Measurements from ENCODE around the gene LCN12. TPM values are rescaled to one million over a fixed set of nuclear protein-coding genes. Genes with fewer than 3 reads are reported as not detected.

The LCN12 gene
- total RNA-seq, 6 experiments from 2014 or later: 0.14 to 0.31 TPM; not detected in 4

DNA sequence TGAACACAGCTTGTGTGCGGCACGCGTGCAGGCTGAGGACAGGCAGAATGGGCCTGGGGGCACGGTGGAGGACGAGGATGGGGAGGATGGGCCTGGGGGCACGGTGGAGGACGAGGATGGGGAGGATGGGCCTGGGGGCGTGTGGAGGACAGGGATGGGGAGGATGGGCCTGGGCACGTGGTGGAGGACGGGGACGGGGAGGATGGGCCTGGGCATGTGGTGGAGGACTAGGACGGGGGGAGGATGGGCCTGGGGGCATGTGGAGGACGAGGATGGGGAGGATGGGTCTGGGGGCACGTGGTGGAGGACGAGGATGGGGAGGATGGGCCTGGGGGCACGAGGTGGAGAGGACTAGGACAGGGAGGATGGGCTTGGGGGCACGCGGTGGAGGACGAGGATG is 29.5 kb upstream of the LCN12 start:
- no peak overlapping the region for H3K4me3 Mint-ChIP-seq
- TF ChIP-seq, protein P1, sequence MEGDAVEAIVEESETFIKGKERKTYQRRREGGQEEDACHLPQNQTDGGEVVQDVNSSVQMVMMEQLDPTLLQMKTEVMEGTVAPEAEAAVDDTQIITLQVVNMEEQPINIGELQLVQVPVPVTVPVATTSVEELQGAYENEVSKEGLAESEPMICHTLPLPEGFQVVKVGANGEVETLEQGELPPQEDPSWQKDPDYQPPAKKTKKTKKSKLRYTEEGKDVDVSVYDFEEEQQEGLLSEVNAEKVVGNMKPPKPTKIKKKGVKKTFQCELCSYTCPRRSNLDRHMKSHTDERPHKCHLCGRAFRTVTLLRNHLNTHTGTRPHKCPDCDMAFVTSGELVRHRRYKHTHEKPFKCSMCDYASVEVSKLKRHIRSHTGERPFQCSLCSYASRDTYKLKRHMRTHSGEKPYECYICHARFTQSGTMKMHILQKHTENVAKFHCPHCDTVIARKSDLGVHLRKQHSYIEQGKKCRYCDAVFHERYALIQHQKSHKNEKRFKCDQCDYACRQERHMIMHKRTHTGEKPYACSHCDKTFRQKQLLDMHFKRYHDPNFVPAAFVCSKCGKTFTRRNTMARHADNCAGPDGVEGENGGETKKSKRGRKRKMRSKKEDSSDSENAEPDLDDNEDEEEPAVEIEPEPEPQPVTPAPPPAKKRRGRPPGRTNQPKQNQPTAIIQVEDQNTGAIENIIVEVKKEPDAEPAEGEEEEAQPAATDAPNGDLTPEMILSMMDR (IDR thresholded peaks at IDR 0.05): no peak
- peaks cover 4% of the 10 kb centered on the region; the same call in 1 of the 2 replicates for H3K36me3 Mint-ChIP-seq (ENCODE audit: low read depth)
- H3K27me3 Mint-ChIP-seq (ENCODE audit: insufficient read depth): peaks cover 3% of the 10 kb centered on the region; the same call in 1 of the 2 replicates
- H3K4me1 Mint-ChIP-seq (ENCODE audit: low read depth): peaks cover 2% of the 10 kb centered on the region
- no peak for DNase-seq
- no peaks in the 10 kb centered on the region for H3K9me3 Mint-ChIP-seq
- H3K27ac Mint-ChIP-seq: no peak overlapping the region

DNA sequence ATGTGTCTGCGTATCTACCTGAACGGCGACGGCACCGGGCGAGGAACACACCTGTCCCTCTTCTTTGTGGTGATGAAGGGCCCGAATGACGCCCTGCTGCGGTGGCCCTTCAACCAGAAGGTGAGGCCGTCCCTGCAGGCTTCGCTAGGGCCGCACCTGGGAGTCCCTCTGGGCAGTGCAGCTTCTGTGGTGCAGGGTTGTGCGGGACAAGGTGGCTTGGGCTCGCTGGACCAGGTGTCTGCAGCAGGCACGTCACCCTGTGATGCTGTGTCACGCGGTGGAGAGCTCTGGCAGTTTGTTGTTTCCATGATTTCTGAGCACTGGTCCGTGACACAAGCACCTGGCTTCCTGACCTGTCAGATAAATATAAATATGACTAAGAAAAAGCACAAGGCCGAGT is 28.2 kb upstream of the LCN12 start:
- Mint-ChIP-seq H3K36me3 (ENCODE audit: low read depth) (peaks cover 11% of the 10 kb centered on the region; the same call in 1 of the 2 replicates), H3K4me3 (no peak overlapping the region), H3K9me3 (no peaks in the 10 kb centered on the region), H3K27me3 (ENCODE audit: insufficient read depth) (peaks cover 3% of the 10 kb centered on the region; the same call in 1 of the 2 replicates), H3K27ac (no peak overlapping the region), H3K4me1 (ENCODE audit: low read depth) (peaks cover 9% of the 10 kb centered on the region)
- TF ChIP-seq, protein P1 (IDR thresholded peaks at IDR 0.05): no peak
- no peak for DNase-seq

DNA sequence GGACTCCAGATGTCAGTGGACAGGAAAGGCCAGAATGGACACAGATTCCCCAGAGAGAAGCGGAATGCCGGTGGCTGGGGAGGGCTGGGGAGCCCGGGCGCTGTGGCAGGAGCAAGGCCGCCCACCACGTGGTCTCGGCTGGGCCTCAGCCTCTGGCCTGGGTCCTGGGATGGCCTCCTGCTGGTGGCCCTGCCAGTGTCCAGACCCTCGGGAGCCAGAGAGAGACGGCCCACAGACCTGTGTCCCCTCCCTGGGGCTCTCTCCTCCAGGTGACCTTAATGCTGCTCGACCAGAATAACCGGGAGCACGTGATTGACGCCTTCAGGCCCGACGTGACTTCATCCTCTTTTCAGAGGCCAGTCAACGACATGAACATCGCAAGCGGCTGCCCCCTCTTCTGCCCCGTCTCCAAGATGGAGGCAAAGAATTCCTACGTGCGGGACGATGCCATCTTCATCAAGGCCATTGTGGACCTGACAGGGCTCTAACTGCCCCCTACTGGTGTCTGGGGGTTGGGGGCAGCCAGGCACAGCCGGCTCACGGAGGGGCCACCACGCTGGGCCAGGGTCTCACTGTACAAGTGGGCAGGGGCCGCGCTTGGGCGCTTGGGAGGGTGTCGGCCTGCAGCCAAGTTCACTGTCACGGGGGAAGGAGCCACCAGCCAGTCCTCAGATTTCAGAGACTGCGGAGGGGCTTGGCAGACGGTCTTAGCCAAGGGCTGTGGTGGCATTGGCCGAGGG is 26.5 kb upstream of the LCN12 start:
- no peak for DNase-seq
- Mint-ChIP-seq H3K4me1 (ENCODE audit: low read depth) (peaks cover 9% of the 10 kb centered on the region), H3K9me3 (no peaks in the 10 kb centered on the region), H3K27ac (no peak overlapping the region), H3K4me3 (no peak overlapping the region), H3K36me3 (ENCODE audit: low read depth) (peaks cover 13% of the 10 kb centered on the region; the same call in 1 of the 2 replicates), H3K27me3 (ENCODE audit: insufficient read depth) (peaks cover 3% of the 10 kb centered on the region; the same call in 1 of the 2 replicates)
- TF ChIP-seq, protein P1 (IDR thresholded peaks at IDR 0.05): peak; percentile 21; the same call in 1 of the 2 replicates

DNA sequence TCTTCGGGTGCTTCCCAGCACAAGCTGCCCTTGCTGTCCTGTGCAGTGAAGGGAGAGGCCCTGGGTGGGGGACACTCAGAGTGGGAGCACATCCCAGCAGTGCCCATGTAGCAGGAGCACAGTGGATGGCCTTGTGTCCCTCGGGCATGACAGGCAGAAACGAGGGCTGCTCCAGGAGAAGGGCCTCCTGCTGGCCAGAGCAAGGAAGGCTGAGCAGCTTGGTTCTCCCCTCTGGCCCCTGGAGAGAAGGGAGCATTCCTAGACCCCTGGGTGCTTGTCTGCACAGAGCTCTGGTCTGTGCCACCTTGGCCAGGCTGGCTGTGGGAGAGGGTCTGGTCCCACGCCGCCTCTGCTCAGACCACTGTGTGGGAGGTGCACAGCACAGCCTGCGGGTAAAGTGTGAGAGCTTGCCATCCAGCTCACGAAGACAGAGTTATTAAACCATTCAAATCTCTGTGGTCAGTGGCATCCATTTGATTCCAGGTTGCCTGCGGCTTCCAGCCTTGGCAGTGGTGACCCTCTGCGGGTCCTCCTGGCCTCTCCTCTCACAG is 25.8 kb upstream of the LCN12 start:
- Mint-ChIP-seq H3K27me3 (ENCODE audit: insufficient read depth) (peaks cover 3% of the 10 kb centered on the region; the same call in 1 of the 2 replicates), H3K4me1 (ENCODE audit: low read depth) (peaks cover 9% of the 10 kb centered on the region), H3K4me3 (no peak overlapping the region), H3K27ac (no peak overlapping the region), H3K36me3 (ENCODE audit: low read depth) (peaks cover 13% of the 10 kb centered on the region; the same call in 1 of the 2 replicates), H3K9me3 (no peaks in the 10 kb centered on the region)
- TF ChIP-seq, protein P1 (IDR thresholded peaks at IDR 0.05): peak; percentile 41; the same call in 1 of the 2 replicates
- DNase-seq: no peak

DNA sequence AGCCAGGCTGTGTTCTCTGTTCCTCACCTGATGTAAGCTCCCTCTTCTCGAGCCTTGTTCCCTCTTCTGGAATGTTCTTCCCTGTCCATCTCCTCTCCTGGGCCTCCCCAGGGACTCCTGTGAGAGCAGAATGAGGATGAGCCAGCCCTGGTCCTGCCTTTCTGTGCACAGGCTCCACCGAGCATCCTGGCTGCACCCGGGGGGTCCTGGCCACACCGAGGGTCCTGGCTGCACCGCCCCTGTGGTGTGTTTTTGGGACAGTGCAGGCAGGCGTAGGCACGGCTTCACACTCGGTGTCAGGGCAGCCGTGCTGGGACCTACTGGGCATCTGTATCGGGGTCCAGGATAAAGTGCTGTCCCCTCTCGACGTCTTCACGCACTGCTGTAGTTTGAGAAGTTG is 25.3 kb upstream of the LCN12 start:
- H3K27me3 Mint-ChIP-seq (ENCODE audit: insufficient read depth): peaks cover 3% of the 10 kb centered on the region; the same call in 1 of the 2 replicates
- TF ChIP-seq, protein P1 (IDR thresholded peaks at IDR 0.05): no peak
- H3K36me3 Mint-ChIP-seq (ENCODE audit: low read depth): peaks cover 17% of the 10 kb centered on the region
- peaks cover 9% of the 10 kb centered on the region for H3K4me1 Mint-ChIP-seq (ENCODE audit: low read depth)
- H3K27ac Mint-ChIP-seq: no peak overlapping the region
- H3K9me3 Mint-ChIP-seq: no peaks in the 10 kb centered on the region
- no peak for DNase-seq
- no peak overlapping the region for H3K4me3 Mint-ChIP-seq
